Measurements from ENCODE around the gene RGS3.

The RGS3 gene

GRCh38 chr9:113644321-113644720 is 180.8 kb downstream of the RGS3 start:
- DNase-seq: no peak

GRCh38 chr9:113645227-113645977 is 181.9 kb downstream of the RGS3 start:
- no peak for DNase-seq

- DNase-seq: no peak
Observed at GRCh38 chr9:113645978-113646253, 182.4 kb downstream of the RGS3 start.

- DNase-seq: no peak
Observed at GRCh38 chr9:113646491-113646890, 183.0 kb downstream of the RGS3 start.

Data from stimulated activated CD4-positive, alpha-beta T cell treated with anti-CD3 and anti-CD28 coated beads, Interleukin-2, amount 100 ng/mL, for 24 hours (primary cell).